Hepatocyte (in vitro differentiated cells): ENCODE results near the gene CDC42SE1. TPM values are rescaled to one million over a fixed set of nuclear protein-coding genes. Genes with fewer than 3 reads are reported as not detected.
A peak's percentile ranks its signal among the peaks of the same experiment; 100 is the strongest.

Experiments
- DNase-seq: peaks from one replicate; pipeline ENCODE4 v3.0.0-alpha.2; 2016; ENCODE audit warnings: low spot score
- H2AFZ ChIP-seq: fragments of 200-600 bp; sonication (generic); 2 replicates; pipeline ENCODE4 v1.6.0; 2016; ENCODE audit warnings: antibody characterized with exemption, mild to moderate bottlenecking
- H3K27ac ChIP-seq: fragments of 200-600 bp; sonication (generic); 2 replicates; pipeline ENCODE4 v1.5.1; 2016; ENCODE audit warnings: mild to moderate bottlenecking
- H3K27me3 ChIP-seq: fragments of 200-600 bp; sonication (generic); 2 replicates; pipeline ENCODE4 v1.6.1; 2016
- H3K36me3 ChIP-seq: fragments of 200-600 bp; sonication (generic); replicated peaks from 2 replicates; pipeline ENCODE4 v1.5.1; 2016; ENCODE audit warnings: low read depth; ENCODE audit not compliant: insufficient read depth
- H3K4me1 ChIP-seq: fragments of 200-600 bp; sonication (generic); 2 replicates; pipeline ENCODE4 v1.5.1; 2016; ENCODE audit warnings: mild to moderate bottlenecking, moderate library complexity; ENCODE audit not compliant: insufficient read depth
- H3K4me2 ChIP-seq: fragments of 200-600 bp; sonication (generic); 2 replicates; pipeline ENCODE4 v1.6.0; 2016
- H3K4me3 ChIP-seq: fragments of 200-600 bp; sonication (generic); 2 replicates; pipeline ENCODE4 v1.5.1; 2016; ENCODE audit warnings: mild to moderate bottlenecking
- H3K79me2 ChIP-seq: fragments of 200-600 bp; sonication (generic); 2 replicates; pipeline ENCODE4 v1.6.0; 2017; ENCODE audit warnings: mild to moderate bottlenecking
- H3K9me2 ChIP-seq: fragments of 200-600 bp; sonication (generic); replicated peaks from 2 replicates; pipeline ENCODE4 v1.6.0; 2017; ENCODE audit warnings: mild to moderate bottlenecking; ENCODE audit not compliant: insufficient read depth
- H3K9me3 ChIP-seq: fragments of 200-600 bp; sonication (generic); 2 replicates; pipeline ENCODE4 v1.5.1; 2016; ENCODE audit warnings: low read depth, mild to moderate bottlenecking
- H4K20me1 ChIP-seq: fragments of 200-600 bp; sonication (generic); 2 replicates; pipeline ENCODE4 v1.6.0; 2016; ENCODE audit warnings: mild to moderate bottlenecking; ENCODE audit not compliant: insufficient read depth, poor library complexity, severe bottlenecking
- EZH2 ChIP-seq: fragments of 200-600 bp; sonication (generic); IDR thresholded peaks from 2 replicates; pipeline ENCODE4 v1.6.1; 2016; ENCODE audit warnings: antibody characterized with exemption, mild to moderate bottlenecking, borderline replicate concordance
- EZH2phosphoT487 ChIP-seq: fragments of 200-600 bp; sonication (generic); IDR thresholded peaks from one replicate; pipeline ENCODE4 v1.6.1; 2018; ENCODE audit warnings: antibody characterized with exemption, mild to moderate bottlenecking, low read depth, moderate library complexity; ENCODE audit not compliant: unreplicated experiment, severe bottlenecking
- WGBS: methylation state at CpG from one replicate; pipeline ENCODE4 v1.1.6; 2016; ENCODE audit warnings: low lambda C conversion rate; ENCODE audit errors: missing lambda C conversion rate; 5-methylcytosine and 5-hydroxymethylcytosine counted together
- polyA plus RNA-seq: library from polyadenylated mRNA; unstranded; fragments of >200 nt; fragmentation: Nextera tagmentation; extraction: Ambion mirVana; gene quantifications from 2 replicates; pipeline ENCODE4 v1.2.1, GENCODE V29; 2016
- total RNA-seq: library from RNA; depleted of rRNA; stranded (reverse); fragments of >200 nt; gene quantifications from 2 replicates; pipeline ENCODE4 v1.2.3, GENCODE V29; 2014
- TF ChIP-seq, protein P1 (sequence below): fragments of 200-600 bp; sonication (generic); IDR thresholded peaks from 2 replicates; pipeline ENCODE4 v1.5.1; 2016; ENCODE audit warnings: antibody characterized with exemption, mild to moderate bottlenecking; ENCODE audit not compliant: poor library complexity

CDC42SE1 gene
- total and polyA plus RNA-seq, 2 experiments from 2014 or later = 19.0 to 60.2 TPM

DNA sequence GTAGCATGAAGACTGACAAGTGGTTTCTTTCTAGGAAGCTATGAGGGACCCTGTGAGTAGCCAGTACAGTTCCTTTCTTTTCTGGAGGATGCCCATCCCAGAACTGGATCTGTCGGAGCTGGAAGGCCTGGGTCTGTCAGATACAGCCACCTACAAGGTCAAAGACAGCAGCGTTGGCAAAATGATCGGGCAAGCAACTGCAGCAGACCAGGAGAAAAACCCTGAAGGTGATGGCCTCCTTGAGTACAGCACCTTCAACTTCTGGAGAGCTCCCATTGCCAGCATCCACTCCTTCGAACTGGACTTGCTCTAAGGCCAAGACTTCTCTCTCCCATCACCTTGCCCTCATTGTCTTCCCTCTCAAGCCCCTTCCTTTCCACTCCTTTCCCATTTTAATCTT, 7.8 kb upstream of the CDC42SE1 start:
- Histone ChIP-seq H3K9me3 (no peaks in the 10 kb centered on the region), H3K27me3 (no peaks in the 10 kb centered on the region), H3K79me2 (peaks cover 81% of the 10 kb centered on the region), H3K36me3 (no peaks in the 10 kb centered on the region), H3K9me2 (no peaks in the 10 kb centered on the region), H3K4me1 (peaks cover 20% of the 10 kb centered on the region), H3K4me3 (no peak overlapping the region), H2AFZ (no peak overlapping the region), H3K4me2 (no peak overlapping the region), H4K20me1 (no peaks in the 10 kb centered on the region), H3K27ac (no peak overlapping the region)
- WGBS = 96% methylated on average over 4 of the region's 4 CpGs
- TF ChIP-seq EZH2 (no peak), EZH2phosphoT487 (no peak)
- TF ChIP-seq, protein P1, sequence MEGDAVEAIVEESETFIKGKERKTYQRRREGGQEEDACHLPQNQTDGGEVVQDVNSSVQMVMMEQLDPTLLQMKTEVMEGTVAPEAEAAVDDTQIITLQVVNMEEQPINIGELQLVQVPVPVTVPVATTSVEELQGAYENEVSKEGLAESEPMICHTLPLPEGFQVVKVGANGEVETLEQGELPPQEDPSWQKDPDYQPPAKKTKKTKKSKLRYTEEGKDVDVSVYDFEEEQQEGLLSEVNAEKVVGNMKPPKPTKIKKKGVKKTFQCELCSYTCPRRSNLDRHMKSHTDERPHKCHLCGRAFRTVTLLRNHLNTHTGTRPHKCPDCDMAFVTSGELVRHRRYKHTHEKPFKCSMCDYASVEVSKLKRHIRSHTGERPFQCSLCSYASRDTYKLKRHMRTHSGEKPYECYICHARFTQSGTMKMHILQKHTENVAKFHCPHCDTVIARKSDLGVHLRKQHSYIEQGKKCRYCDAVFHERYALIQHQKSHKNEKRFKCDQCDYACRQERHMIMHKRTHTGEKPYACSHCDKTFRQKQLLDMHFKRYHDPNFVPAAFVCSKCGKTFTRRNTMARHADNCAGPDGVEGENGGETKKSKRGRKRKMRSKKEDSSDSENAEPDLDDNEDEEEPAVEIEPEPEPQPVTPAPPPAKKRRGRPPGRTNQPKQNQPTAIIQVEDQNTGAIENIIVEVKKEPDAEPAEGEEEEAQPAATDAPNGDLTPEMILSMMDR = no peak
- DNase-seq = no peak

DNA sequence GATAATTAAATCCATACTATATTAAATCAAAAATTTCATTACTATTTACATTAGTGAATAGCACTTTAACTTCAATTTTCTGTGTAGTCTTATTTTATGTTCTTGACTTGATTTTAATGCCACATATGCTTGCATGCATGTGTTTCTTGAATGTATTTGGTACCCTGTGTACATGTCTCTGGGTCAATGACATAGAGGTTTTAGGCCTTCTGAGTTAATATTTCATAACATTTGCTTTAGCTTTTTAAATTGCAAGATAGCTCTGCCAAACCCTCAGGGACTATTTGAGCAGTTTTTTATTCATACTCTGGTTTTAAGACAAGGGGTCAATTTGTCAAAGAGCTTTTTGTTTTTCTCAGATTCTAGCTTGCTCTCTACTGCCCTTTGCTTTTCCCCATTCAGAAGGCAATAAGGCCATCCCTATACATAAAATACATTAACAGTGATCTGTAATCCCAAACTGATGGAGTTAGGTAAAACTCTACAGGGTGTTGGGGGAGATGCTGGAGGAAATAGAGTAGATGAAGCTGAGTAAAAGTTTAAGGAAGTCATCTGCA, 5.7 kb upstream of the CDC42SE1 start:
- no peaks in the 10 kb centered on the region for H3K9me3 ChIP-seq
- H3K36me3 ChIP-seq = no peaks in the 10 kb centered on the region
- H3K4me3 ChIP-seq = no peak overlapping the region
- H3K9me2 ChIP-seq = no peaks in the 10 kb centered on the region
- DNase-seq = no peak
- TF ChIP-seq, protein P1 = no peak
- no peak for TF ChIP-seq EZH2phosphoT487
- TF ChIP-seq EZH2 = no peak
- H2AFZ ChIP-seq = no peak overlapping the region
- H3K4me2 ChIP-seq = no peak overlapping the region
- H3K27me3 ChIP-seq = no peaks in the 10 kb centered on the region
- H4K20me1 ChIP-seq = no peaks in the 10 kb centered on the region
- peaks cover 93% of the 10 kb centered on the region for H3K79me2 ChIP-seq
- no peak overlapping the region for H3K27ac ChIP-seq
- H3K4me1 ChIP-seq = peaks cover 19% of the 10 kb centered on the region

DNA sequence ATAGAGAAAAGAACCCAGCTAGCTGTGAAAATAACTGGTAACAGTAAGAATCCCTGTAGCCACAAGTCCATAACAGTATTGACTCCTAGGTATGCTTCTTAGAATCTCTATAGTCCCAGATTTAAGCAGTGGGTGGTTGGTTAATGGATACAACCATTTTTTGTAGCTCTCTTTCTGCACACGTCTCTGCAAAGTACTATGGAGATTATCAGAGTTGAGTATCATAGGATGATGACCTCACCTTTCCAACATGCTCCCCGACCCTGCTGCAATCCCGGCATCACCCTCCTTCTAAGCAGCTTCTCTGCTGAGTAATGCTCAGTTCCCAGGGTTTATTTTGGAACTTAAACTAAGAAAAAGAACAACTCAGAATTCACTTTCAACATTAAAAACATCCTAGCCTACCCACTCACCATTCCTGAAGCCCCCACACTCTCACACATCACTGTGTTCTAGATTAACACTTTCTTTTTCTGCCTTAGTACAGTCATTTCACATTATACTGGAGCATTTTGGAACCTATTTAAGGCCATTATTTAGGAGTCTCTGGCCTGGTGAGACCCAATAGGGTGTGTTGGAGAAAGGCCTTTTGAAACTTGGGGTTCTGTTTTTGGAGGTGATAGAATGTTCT, 3.4 kb upstream of the CDC42SE1 start:
- no peak overlapping the region for H2AFZ ChIP-seq
- H4K20me1 ChIP-seq = no peaks in the 10 kb centered on the region
- H3K9me3 ChIP-seq = no peaks in the 10 kb centered on the region
- H3K4me3 ChIP-seq = no peak overlapping the region
- H3K36me3 ChIP-seq = no peaks in the 10 kb centered on the region
- peaks cover 93% of the 10 kb centered on the region for H3K79me2 ChIP-seq
- 22% methylated on average over 3 of the region's 3 CpGs for WGBS
- peaks cover 16% of the 10 kb centered on the region for H3K4me1 ChIP-seq
- no peaks in the 10 kb centered on the region for H3K27me3 ChIP-seq
- peak overlapping the region; percentile 100 for H3K27ac ChIP-seq
- TF ChIP-seq EZH2 (no peak), EZH2phosphoT487 (no peak)
- TF ChIP-seq, protein P1 = no peak
- no peaks in the 10 kb centered on the region for H3K9me2 ChIP-seq
- peak overlapping the region; percentile 96 for H3K4me2 ChIP-seq
- peak; percentile 75 for DNase-seq
